ENCODE results near the gene CLDN25.

CLDN25 gene

GRCh38 chr11:113814181-113814580, 34.6 kb downstream of the CLDN25 start:
- DNase-seq, result no peak

GRCh38 chr11:113817162-113817561, 37.6 kb downstream of the CLDN25 start:
- no peak for DNase-seq

- no peak for DNase-seq
Observed at GRCh38 chr11:113817626-113818025, 38.0 kb downstream of the CLDN25 start.

- DNase-seq, result no peak
Observed at GRCh38 chr11:113818426-113818825, 38.8 kb downstream of the CLDN25 start.

GRCh38 chr11:113827477-113827876, 47.9 kb downstream of the CLDN25 start:
- no peak for DNase-seq

- DNase-seq, result no peak
Observed at GRCh38 chr11:113828191-113828590, 48.6 kb downstream of the CLDN25 start.

GRCh38 chr11:113829751-113830150, 50.2 kb downstream of the CLDN25 start:
- DNase-seq, result no peak

Data from DMS 273 treated with DMSO at 0.1 percent for 48 hours (cell line).